Measurements from ENCODE around the gene FAM227B. TPM values are rescaled to one million over a fixed set of nuclear protein-coding genes. Genes with fewer than 3 reads are reported as not detected.
A peak's percentile ranks its signal among the peaks of the same experiment; 100 is the strongest.
"Not testable (repeated sequence)": the region's sequence is repeated elsewhere in the genome, so short reads cannot be mapped to it uniquely, and the experiment has no call there.

The FAM227B gene
- 8.4 TPM for polyA plus RNA-seq
- long read RNA-seq, donor 1, result 0 reads
- long read RNA-seq, donor 2, partial matches to known transcripts, result 10 of 21 reads
- long read RNA-seq, donor 2, other reads (novel, unspliced or antisense), result 11 of 21 reads
- long read RNA-seq, donor 3, result 0 reads
- long read RNA-seq, donor 4, result 0 reads
- long read RNA-seq, donor 5, partial matches to known transcripts, result 0 of 8 reads
- long read RNA-seq, donor 5, other reads (novel, unspliced or antisense), result 8 of 8 reads
- long read RNA-seq, donor 6, partial matches to known transcripts, result 7 of 7 reads
- long read RNA-seq, donor 6, other reads (novel, unspliced or antisense), result 0 of 7 reads
- long read RNA-seq, donor 7, partial matches to known transcripts, result 0 of 1 reads
- long read RNA-seq, donor 7, other reads (novel, unspliced or antisense), result 0 of 1 reads
- long read RNA-seq, donor 8, partial matches to known transcripts, result 0 of 2 reads
- long read RNA-seq, donor 8, other reads (novel, unspliced or antisense), result 0 of 2 reads
- long read RNA-seq, donor 9, result 0 reads
- long read RNA-seq, donor 10, result 0 reads
- long read RNA-seq, donor 11, result 0 reads

GRCh38 chr15:49620658-49621368 is at the start of gene FAM227B, which contains the start of gene DTWD1:
Gene FAM227B (minus strand): TSS chr15:49620818. CDS start chr15:49615171, 5,647 bp downstream.
Gene DTWD1 (plus strand): TSS chr15:49621048. CDS start chr15:49625168, 4,120 bp downstream.
- peak; percentile 98 to 99 for DNase-seq
- Histone ChIP-seq H3K4me3 (ENCODE audit: low read length) (peak within 1 kb of the TSS; percentile 81), H3K27ac (ENCODE audit: low read length) (peak within 1 kb of the TSS; percentile 96), H3K4me1 (ENCODE audit: control insufficient read depth, insufficient read depth, low read length) (peaks cover 3% of the 10 kb centered on the region), H3K27me3 (ENCODE audit: control insufficient read depth, insufficient read depth, low read length) (no peaks in the 10 kb centered on the region), H3K9me3 (ENCODE audit: control insufficient read depth, low read depth, low read length) (no peaks in the 10 kb centered on the region), H3K36me3 (ENCODE audit: control insufficient read depth, insufficient read depth, low read length) (peaks cover 5% of the 10 kb centered on the region)
- no CpG with 5 or more reads among the region's 59 CpGs for WGBS (ENCODE audit: insufficient coverage, low lambda C conversion rate)

DNA sequence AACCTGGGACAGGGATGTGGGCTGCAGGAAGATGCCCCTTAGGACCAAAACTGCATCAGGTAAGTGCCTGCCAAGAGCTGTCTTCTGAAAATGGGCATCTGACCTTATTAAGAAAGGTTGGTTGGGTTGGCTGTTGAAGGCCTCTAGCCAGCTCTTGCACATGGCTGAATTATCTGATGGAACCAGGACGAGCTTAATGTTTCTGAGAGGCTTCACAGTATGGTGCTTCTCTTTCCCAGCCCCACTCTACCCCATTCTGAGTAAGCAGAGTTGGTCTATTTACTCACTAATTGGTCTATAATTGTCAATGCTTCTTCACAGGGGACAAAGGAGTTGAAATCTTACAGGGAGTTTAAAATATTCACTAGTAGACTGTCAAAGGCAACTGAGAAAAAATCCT is 48.7 kb upstream of the FAM227B start:
- Histone ChIP-seq H3K4me1 (ENCODE audit: control insufficient read depth, insufficient read depth, low read length) (no peaks in the 10 kb centered on the region), H3K4me3 (ENCODE audit: low read length) (no peak overlapping the region), H3K36me3 (ENCODE audit: control insufficient read depth, insufficient read depth, low read length) (no peaks in the 10 kb centered on the region), H3K27me3 (ENCODE audit: control insufficient read depth, insufficient read depth, low read length) (no peaks in the 10 kb centered on the region), H3K9me3 (ENCODE audit: control insufficient read depth, low read depth, low read length) (no peaks in the 10 kb centered on the region), H3K27ac (ENCODE audit: low read length) (no peak overlapping the region)
- WGBS (ENCODE audit: insufficient coverage, low lambda C conversion rate), result no CpG with 5 or more reads among the region's 1 CpG
- no peak for DNase-seq

DNA sequence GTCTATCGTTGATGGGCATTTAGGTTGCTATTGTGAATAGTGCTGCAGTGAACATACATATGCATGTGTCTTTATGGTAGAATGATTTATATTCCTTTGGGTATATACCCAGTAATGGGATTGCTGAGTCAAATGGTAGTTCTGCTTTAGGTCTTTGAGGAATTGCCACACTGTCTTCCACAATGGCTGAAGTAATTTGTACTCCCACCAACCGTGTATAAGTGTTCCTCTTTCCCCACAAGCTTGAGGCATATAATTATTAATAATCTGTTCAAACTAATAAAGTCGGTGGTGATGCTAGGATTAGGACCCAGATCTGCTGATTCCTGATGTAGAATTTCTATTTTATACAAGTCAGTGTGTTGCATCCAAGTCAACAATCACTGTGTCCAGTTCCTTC is 45.9 kb upstream of the FAM227B start:
- WGBS (ENCODE audit: insufficient coverage, low lambda C conversion rate), result 100% methylated on average over 1 of the region's 3 CpGs
- not testable (repeated sequence) for DNase-seq; H3K36me3 ChIP-seq (ENCODE audit: control insufficient read depth, insufficient read depth, low read length); H3K4me3 ChIP-seq (ENCODE audit: low read length); H3K4me1 ChIP-seq (ENCODE audit: control insufficient read depth, insufficient read depth, low read length); H3K27ac ChIP-seq (ENCODE audit: low read length); H3K27me3 ChIP-seq (ENCODE audit: control insufficient read depth, insufficient read depth, low read length); H3K9me3 ChIP-seq (ENCODE audit: control insufficient read depth, low read depth, low read length)

GRCh38 chr15:49664716-49665115 is 44.1 kb upstream of the FAM227B start:
- Histone ChIP-seq H3K9me3 (ENCODE audit: control insufficient read depth, low read depth, low read length) (no peaks in the 10 kb centered on the region), H3K36me3 (ENCODE audit: control insufficient read depth, insufficient read depth, low read length) (no peaks in the 10 kb centered on the region), H3K4me1 (ENCODE audit: control insufficient read depth, insufficient read depth, low read length) (no peaks in the 10 kb centered on the region), H3K4me3 (ENCODE audit: low read length) (no peak overlapping the region), H3K27ac (ENCODE audit: low read length) (no peak overlapping the region), H3K27me3 (ENCODE audit: control insufficient read depth, insufficient read depth, low read length) (no peaks in the 10 kb centered on the region)
- no peak for DNase-seq
- WGBS (ENCODE audit: insufficient coverage, low lambda C conversion rate), result no CpG with 5 or more reads among the region's 1 CpG

GRCh38 chr15:49656734-49657133 is 36.1 kb upstream of the FAM227B start:
- Histone ChIP-seq H3K36me3 (ENCODE audit: control insufficient read depth, insufficient read depth, low read length) (no peaks in the 10 kb centered on the region), H3K27ac (ENCODE audit: low read length) (no peak overlapping the region), H3K4me3 (ENCODE audit: low read length) (no peak overlapping the region), H3K9me3 (ENCODE audit: control insufficient read depth, low read depth, low read length) (no peaks in the 10 kb centered on the region), H3K27me3 (ENCODE audit: control insufficient read depth, insufficient read depth, low read length) (no peaks in the 10 kb centered on the region), H3K4me1 (ENCODE audit: control insufficient read depth, insufficient read depth, low read length) (no peaks in the 10 kb centered on the region)
- 100% methylated on average over 1 of the region's 1 CpG for WGBS (ENCODE audit: insufficient coverage, low lambda C conversion rate)
- no peak for DNase-seq

- no peaks in the 10 kb centered on the region for H3K4me1 ChIP-seq (ENCODE audit: control insufficient read depth, insufficient read depth, low read length)
- no peaks in the 10 kb centered on the region for H3K9me3 ChIP-seq (ENCODE audit: control insufficient read depth, low read depth, low read length)
- H3K4me3 ChIP-seq (ENCODE audit: low read length), result no peak overlapping the region
- no peaks in the 10 kb centered on the region for H3K36me3 ChIP-seq (ENCODE audit: control insufficient read depth, insufficient read depth, low read length)
- H3K27me3 ChIP-seq (ENCODE audit: control insufficient read depth, insufficient read depth, low read length), result no peaks in the 10 kb centered on the region
- WGBS (ENCODE audit: insufficient coverage, low lambda C conversion rate), result no CpG with 5 or more reads among the region's 1 CpG
- H3K27ac ChIP-seq (ENCODE audit: low read length), result no peak overlapping the region
- DNase-seq, result no peak
Measured at GRCh38 chr15:49652922-49653321, 32.3 kb upstream of the FAM227B start.

DNA sequence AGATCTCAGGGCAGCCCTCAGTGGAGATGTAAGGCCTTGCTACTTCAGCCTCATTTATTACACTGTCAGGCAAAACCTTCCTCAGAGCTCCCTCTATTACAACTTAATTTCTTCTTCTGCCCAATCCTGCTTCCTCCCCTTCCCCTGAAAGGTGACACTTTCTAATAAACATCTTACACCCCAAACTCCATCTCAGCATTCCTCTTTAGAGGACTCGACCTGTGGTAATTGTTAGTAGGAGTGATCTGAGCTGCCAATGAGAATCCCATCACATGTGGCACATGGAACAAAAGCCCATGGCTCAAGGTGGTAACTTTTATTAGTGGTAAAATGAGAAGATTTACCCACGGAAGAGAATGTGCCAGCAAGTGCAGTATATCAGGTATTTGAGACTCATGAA is 30.1 kb upstream of the FAM227B start:
- H3K27me3 ChIP-seq (ENCODE audit: control insufficient read depth, insufficient read depth, low read length), result no peaks in the 10 kb centered on the region
- no peak for DNase-seq
- H3K36me3 ChIP-seq (ENCODE audit: control insufficient read depth, insufficient read depth, low read length), result no peaks in the 10 kb centered on the region
- no peaks in the 10 kb centered on the region for H3K9me3 ChIP-seq (ENCODE audit: control insufficient read depth, low read depth, low read length)
- H3K27ac ChIP-seq (ENCODE audit: low read length), result no peak overlapping the region
- WGBS (ENCODE audit: insufficient coverage, low lambda C conversion rate), result 71% methylated on average over 1 of the region's 2 CpGs
- H3K4me3 ChIP-seq (ENCODE audit: low read length), result no peak overlapping the region
- no peaks in the 10 kb centered on the region for H3K4me1 ChIP-seq (ENCODE audit: control insufficient read depth, insufficient read depth, low read length)

DNA sequence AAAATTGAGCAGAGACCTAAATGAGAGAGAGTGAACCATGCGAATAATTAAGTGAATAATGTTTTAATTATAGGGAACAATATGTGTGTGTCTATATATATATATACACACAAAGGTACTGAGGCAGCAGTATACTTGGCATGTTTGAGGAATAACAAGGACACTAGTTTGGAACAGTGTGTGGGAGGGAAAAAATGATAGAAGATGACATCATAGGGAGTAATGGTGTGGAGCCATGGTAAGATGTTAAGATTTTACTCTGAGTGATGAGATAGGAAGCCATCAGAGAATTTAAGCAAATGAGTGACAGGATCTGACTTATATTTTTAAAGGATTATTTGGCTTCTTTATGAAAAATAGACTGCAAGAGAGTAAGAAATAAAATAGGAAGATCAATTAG is 29.4 kb upstream of the FAM227B start:
- DNase-seq, result no peak
- H3K4me1 ChIP-seq (ENCODE audit: control insufficient read depth, insufficient read depth, low read length), result no peaks in the 10 kb centered on the region
- no peaks in the 10 kb centered on the region for H3K9me3 ChIP-seq (ENCODE audit: control insufficient read depth, low read depth, low read length)
- no peak overlapping the region for H3K27ac ChIP-seq (ENCODE audit: low read length)
- no peaks in the 10 kb centered on the region for H3K36me3 ChIP-seq (ENCODE audit: control insufficient read depth, insufficient read depth, low read length)
- H3K27me3 ChIP-seq (ENCODE audit: control insufficient read depth, insufficient read depth, low read length), result no peaks in the 10 kb centered on the region
- WGBS (ENCODE audit: insufficient coverage, low lambda C conversion rate), result no CpG with 5 or more reads among the region's 1 CpG
- no peak overlapping the region for H3K4me3 ChIP-seq (ENCODE audit: low read length)

DNA sequence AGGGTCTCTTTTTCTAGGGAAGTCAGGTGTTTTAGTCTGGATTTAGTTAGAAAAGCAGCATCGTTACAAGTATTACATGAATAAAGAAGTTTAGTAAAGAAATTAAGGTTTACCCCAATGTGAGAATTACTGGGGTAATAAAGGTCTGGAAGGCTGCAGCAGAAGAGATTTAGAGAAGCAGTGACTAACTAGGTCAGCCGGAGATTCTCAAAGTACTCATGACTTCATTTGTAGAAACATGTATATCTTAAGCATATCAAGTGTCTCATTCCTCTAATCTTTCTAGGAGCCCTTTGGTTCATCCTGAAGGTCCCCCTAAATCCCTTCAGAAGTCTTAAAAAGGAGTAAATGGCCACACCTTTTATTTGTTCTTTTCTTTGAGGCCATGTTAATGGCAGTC is 26.3 kb upstream of the FAM227B start:
- H3K27me3 ChIP-seq (ENCODE audit: control insufficient read depth, insufficient read depth, low read length), result no peaks in the 10 kb centered on the region
- H3K36me3 ChIP-seq (ENCODE audit: control insufficient read depth, insufficient read depth, low read length), result no peaks in the 10 kb centered on the region
- no peak overlapping the region for H3K27ac ChIP-seq (ENCODE audit: low read length)
- no peak overlapping the region for H3K4me3 ChIP-seq (ENCODE audit: low read length)
- DNase-seq, result no peak
- H3K9me3 ChIP-seq (ENCODE audit: control insufficient read depth, low read depth, low read length), result no peaks in the 10 kb centered on the region
- no peaks in the 10 kb centered on the region for H3K4me1 ChIP-seq (ENCODE audit: control insufficient read depth, insufficient read depth, low read length)
- WGBS (ENCODE audit: insufficient coverage, low lambda C conversion rate), result 90% methylated on average over 2 of the region's 2 CpGs

DNA sequence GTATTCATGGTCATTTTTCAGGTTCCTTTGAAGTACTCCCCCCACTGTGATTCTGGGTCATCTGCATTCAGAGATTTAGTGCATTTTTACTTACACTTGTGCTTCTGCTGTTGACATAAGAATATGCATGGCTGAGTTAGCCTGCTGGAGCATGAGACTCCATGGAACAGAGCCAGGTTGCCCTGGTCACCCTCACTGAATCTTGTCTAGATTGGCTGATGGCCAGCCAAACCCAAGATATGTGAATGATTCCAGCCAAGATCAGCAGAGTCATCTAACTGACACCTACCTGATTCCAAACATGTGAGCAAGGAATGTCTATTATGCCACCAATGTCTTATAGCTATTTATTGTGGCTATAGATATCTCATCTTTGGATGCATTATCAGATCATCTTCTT is 25.3 kb upstream of the FAM227B start:
- no peak for DNase-seq

More for the DNA sequence above, 25.3 kb upstream of the FAM227B start:
- Histone ChIP-seq H3K4me3 (ENCODE audit: low read length) (no peak overlapping the region), H3K36me3 (ENCODE audit: control insufficient read depth, insufficient read depth, low read length) (no peaks in the 10 kb centered on the region), H3K4me1 (ENCODE audit: control insufficient read depth, insufficient read depth, low read length) (no peaks in the 10 kb centered on the region), H3K27ac (ENCODE audit: low read length) (no peak overlapping the region), H3K27me3 (ENCODE audit: control insufficient read depth, insufficient read depth, low read length) (no peaks in the 10 kb centered on the region), H3K9me3 (ENCODE audit: control insufficient read depth, low read depth, low read length) (no peaks in the 10 kb centered on the region)

All from large intestine (tissue), 12 donors.